H1 (cell line): ENCODE results near the gene THYN1. TPM values are rescaled to one million over a fixed set of nuclear protein-coding genes. Genes with fewer than 3 reads are reported as not detected.

ENCODE experiments used
- BACH1 ChIP-seq: IDR thresholded peaks from 2 replicates; pipeline ENCODE4 v1.6.1; 2012; ENCODE audit warnings: low read length, improper control_type of control experiment
- CREB1 ChIP-seq: IDR thresholded peaks from 2 replicates; pipeline ENCODE4 v1.6.1; 2012; ENCODE audit warnings: inconsistent platforms
- CTBP2 ChIP-seq: IDR thresholded peaks from 2 replicates; pipeline ENCODE4 v1.7.0; 2011; ENCODE audit warnings: borderline replicate concordance, mild to moderate bottlenecking, moderate library complexity, mixed read lengths, low read length; ENCODE audit not compliant: insufficient read depth, insufficient read length
- GABPA ChIP-seq: IDR thresholded peaks from 2 replicates; pipeline ENCODE4 v1.6.1; 2011; ENCODE audit warnings: mild to moderate bottlenecking, low read length, moderate library complexity, borderline replicate concordance; ENCODE audit not compliant: insufficient read depth
- SAP30 ChIP-seq: fragments of 300-600 bp; sonication (generic); IDR thresholded peaks from 2 replicates; pipeline ENCODE4 v1.7.1; 2012; ENCODE audit warnings: low read length, moderate library complexity, mild to moderate bottlenecking, inconsistent platforms; ENCODE audit not compliant: insufficient read depth, insufficient replicate concordance
- SIX5 ChIP-seq: IDR thresholded peaks from 2 replicates; pipeline ENCODE4 v1.6.1; 2011; ENCODE audit warnings: mild to moderate bottlenecking, low read depth, low read length
- SP1 ChIP-seq: IDR thresholded peaks from 2 replicates; pipeline ENCODE4 v1.6.1; 2011; ENCODE audit warnings: low read depth, low read length
- SP2 ChIP-seq: IDR thresholded peaks from 2 replicates; pipeline ENCODE4 v1.6.1; 2012; ENCODE audit warnings: mild to moderate bottlenecking, low read length, inconsistent platforms
- YY1 ChIP-seq: IDR thresholded peaks from 2 replicates; pipeline ENCODE4 v1.6.1; 2011; ENCODE audit warnings: low read depth, mild to moderate bottlenecking, low read length
- polyA plus RNA-seq, 7 experiments: library from polyadenylated mRNA; depleted of rRNA in 3 of 7; stranded (reverse) in 5 of 7; unstranded in 2 of 7; fragments of >200 nt in 5 of 7; fragments of 200-250 nt in 2 of 7; gene quantifications; 1 replicate in 5 of 7; 2 replicates in 1 of 7; 4 replicates in 1 of 7; pipeline versions ENCODE4 v1.2.1 to v1.2.3, GENCODE V29; 2011 to 2013; ENCODE audit warnings: missing spikeins in 2 of 7, mixed read lengths in 2 of 7
- total RNA-seq: library from RNA; stranded (reverse); fragmentation: NEBNext Ultra II Directional; extraction: Animal tissue kit (Norgen Biotek cat#: 25700); gene quantifications from 2 replicates; pipeline ENCODE4 v1.2.1, GENCODE V29; 2021

The THYN1 gene
- total and polyA plus RNA-seq, 2 of the 8 experiments (the other 6 are each of a cell fraction or from before 2014, with no cell fraction given) = 77.3 to 95.1 TPM

DNA sequence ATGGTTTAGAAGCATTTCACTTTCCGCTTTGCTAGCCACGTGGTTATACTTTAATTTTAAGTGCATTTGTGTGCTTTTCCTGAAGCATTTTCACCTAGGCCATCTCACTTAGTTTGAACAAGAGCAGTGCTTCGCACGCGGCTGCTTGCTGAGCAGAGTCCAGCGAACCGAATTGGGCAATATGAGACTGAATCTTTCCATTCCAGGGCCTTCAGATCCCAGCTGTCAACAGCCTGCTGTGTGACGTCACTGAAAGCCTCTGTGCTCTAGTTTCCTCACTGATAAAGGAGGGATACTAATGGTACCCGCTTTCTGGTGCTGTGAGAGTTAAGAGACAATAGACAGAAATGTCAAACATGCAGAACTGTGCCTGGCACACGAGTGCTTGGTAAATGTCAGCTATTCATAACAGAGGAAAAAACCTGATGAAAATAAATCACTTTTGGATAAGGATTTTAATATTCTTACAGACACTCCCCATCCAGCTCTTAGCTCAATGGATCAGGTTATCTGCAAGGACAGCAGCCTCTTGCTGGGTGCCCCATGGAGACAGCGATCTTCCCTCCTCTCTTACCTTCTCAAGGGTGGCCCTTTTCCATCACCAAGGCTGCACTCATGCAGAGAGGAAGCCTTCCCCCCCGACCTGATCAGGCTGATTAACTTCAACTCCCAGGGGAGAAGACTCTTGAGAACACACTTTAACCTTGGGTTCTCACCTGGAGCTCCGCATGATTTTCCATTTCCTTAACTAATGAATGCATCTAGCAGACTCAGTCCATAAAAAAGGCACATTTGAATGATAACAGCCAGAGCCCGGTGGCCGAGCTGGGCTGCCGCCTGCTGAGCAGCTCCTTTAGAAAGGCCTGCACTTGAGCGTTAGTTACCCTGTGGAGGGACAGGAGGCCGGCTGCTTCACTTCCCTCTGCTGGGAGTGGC lies 19.5 kb upstream of the THYN1 start (continued):
- no peak for TF ChIP-seq SP2
- TF ChIP-seq SAP30 = peak; percentile 22
- no peak for TF ChIP-seq SIX5
- TF ChIP-seq CTBP2 = no peak
- TF ChIP-seq YY1 = no peak
- no peak for TF ChIP-seq SP1
- peak; percentile 43; the same call in 1 of the 2 replicates for TF ChIP-seq CREB1
- no peak for TF ChIP-seq GABPA
- 0 out of 2 replicates have a peak, but pooled peaks have one; percentile 22 for TF ChIP-seq BACH1
